NCI-H2196 (cell line): ENCODE results near the gene SETD6.
A peak's percentile ranks its signal among the peaks of the same experiment; 100 is the strongest.
"Not testable (repeated sequence)": the region's sequence is repeated elsewhere in the genome, so short reads cannot be mapped to it uniquely, and the experiment has no call there.

Experiments used
- DNase-seq: peaks from one replicate; lab custom pipeline; 2025; ENCODE audit not compliant: unreplicated experiment; lab: John Stamatoyannopoulos, UW

The SETD6 gene, protein sequence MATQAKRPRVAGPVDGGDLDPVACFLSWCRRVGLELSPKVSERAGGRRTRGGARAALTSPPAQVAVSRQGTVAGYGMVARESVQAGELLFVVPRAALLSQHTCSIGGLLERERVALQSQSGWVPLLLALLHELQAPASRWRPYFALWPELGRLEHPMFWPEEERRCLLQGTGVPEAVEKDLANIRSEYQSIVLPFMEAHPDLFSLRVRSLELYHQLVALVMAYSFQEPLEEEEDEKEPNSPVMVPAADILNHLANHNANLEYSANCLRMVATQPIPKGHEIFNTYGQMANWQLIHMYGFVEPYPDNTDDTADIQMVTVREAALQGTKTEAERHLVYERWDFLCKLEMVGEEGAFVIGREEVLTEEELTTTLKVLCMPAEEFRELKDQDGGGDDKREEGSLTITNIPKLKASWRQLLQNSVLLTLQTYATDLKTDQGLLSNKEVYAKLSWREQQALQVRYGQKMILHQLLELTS

GRCh38 chr16:58515125-58515870 is at the start of gene SETD6:
TSS of gene SETD6 (plus strand) at chr16:58515517. CDS start at chr16:58515538, 21 bp downstream.
- DNase-seq: peak; percentile 71

DNA sequence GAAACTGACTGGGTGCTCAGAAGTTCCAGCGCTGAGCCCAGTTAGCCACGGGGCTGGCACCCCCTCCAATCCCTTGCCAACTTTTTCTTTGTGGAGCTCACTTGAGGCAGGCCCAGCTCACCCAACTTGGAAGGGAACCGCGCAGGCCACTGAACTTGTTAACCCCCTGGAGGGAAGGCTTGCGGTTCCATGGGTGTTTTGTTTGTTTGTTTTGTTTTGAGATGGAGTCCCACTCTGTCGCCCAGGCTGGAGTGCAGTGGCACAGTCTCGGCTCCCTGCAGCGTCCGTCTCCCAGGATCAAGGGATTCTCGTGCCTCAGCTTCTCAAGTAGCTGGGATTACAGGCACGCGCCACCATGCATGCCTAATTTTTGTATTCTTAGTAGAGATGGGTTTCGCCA is 49.5 kb upstream of the SETD6 start:
- no peak for DNase-seq

DNA sequence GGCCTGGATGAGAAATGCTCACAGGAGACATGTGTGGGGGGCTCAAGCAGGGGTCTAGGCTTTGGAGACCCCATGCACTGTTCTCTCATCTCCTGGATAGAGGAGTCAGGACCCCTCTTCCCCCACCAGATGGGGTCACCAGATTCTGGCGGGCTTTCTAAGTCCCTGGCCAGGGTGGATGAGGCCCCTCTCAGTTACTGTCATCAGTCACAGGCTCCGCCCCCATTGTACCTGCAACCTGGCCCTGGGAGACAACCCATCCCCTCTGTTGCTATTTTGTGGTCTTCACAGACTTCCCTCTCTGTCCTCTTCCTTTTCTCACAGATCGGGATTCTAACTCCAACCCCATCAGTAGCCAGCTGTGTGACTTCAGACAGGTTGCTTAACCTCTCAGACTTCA is 48.9 kb upstream of the SETD6 start:
- DNase-seq: no peak

- DNase-seq: no peak
Observed at GRCh38 chr16:58467905-58468304, 47.4 kb upstream of the SETD6 start.

DNA sequence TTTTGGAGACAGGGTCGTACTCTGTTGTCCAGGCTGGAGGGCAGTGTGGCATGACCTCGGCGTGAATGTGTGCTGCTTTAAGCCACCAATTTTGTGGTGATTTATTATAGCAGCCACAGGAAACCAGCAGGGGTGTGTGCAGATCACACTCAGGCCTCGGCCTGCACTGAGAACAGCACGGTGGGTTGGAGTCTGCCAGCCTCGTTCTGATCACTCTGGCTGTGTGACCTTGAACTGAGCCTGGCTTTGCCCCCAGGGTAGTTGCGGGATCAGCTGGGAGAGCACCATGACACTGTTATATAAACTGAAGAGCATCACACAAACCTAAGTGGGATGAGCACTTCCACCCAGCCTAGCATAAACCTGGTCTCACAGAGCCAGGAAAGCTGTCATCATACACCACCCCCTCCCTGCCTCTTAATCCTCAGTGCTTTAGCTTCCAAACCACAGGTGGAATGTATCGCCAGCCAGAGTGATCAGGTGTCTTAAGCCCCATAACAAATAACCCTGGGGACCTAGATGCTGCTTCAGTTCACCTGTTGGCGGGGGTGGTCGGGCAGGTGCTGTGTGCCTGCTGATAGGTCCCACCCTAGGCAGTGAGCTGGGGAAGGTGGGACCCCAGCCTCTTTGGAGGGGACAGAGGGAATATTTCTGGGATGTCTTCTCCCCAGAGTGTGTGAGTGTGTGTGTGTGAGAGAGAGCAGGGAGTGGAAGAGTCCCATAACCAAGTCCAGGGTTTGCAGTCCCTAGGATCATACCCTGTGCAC is 43.9 kb upstream of the SETD6 start:
- no peak for DNase-seq

- no peak for DNase-seq
Observed at GRCh38 chr16:58472266-58472665, 43.1 kb upstream of the SETD6 start.

GRCh38 chr16:58472827-58473226 is 42.5 kb upstream of the SETD6 start:
- no peak for DNase-seq

DNA sequence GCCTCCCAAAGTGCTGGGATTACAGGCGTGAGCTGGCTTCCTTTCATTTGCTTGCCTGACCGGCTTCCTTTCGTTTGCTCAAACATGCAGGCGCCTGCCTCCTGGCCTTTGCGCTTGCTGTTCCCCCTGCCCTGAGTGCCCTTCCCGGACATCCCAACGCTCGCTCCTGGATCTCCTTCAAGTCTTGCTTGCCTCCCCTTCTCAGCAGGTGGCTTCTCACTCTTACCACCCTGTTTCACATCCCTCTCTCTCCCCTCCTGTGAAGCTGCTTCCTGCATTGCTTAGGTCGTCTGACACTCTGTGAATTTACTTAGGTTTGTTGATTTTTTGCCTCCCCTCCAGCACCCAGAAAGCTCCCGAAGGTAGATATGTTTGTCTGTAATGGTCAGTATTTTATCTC is 41.0 kb upstream of the SETD6 start:
- DNase-seq: no peak

GRCh38 chr16:58475091-58475619 is 40.2 kb upstream of the SETD6 start:
- DNase-seq: no peak

DNA sequence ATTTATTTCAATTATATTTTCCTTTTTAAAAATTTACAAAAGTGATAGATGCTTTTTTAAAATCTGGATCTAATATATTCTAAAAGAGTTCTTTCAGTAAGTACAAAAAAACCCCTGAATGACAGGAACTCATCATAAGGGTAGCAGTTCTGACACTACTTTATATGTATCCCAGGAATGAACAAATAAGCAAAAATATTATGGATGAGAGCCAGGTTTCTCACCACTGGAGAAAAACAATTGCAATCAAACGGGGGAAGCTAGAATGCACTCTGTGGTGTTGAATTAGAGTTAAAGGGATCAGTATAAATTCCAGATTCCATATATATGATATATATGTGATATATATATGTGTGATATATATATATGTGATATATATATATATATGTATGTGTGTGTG is 38.5 kb upstream of the SETD6 start:
- no peak for DNase-seq

DNA sequence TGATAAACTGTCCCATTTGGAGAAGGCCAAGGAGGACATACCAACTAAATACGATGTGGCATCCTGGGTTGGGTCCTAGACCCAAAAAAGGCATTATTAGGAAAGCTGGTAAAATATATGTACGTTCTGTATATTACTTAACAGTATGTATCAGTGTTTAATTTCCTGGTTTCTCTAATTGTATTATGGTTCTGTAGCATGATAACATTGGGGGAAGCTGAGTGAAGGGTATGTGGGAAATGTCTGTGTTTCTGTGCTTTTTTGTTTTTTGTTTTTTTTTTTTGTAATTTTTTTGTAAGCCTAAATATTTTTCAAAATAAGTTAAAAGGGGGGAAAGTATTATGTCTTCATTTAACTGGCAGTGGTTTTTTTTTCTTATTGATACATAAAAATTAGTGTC is 36.9 kb upstream of the SETD6 start:
- no peak for DNase-seq

- no peak for DNase-seq
Observed at GRCh38 chr16:58481226-58481869, 34.0 kb upstream of the SETD6 start.

GRCh38 chr16:58481931-58482330 is 33.4 kb upstream of the SETD6 start:
- DNase-seq: no peak

DNA sequence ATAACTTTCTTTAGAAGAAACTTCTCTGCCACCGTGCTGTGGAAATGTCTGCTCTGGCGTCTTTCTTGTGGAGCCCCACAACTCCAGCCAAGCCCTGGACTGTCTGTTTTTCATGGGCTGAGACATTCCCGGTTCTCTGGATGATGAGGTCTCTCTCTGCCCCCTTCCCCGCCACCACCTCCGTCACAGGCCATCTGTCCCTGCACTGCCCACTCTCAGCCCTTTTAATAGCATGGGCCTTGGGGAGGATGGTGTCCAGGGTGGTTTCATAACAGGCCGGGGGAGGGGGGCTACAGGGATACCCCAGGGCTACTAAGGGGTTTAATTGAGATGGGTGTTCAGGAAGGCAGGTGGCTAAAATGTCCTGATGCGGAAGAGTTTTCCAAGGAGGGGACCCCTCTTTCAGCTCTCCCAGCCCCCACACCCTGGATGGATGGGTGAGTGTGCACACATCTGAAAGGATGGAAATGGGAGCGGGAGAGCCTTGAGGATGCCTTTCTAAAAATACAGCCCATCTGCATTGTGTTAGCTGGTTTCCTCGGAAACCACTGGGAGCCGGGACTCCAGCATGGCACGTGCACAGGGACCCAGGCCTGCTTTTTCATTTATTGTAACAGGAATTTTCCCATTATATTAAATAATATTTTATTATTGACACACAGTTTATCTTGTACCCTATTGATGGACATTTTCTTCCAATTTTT is 30.0 kb upstream of the SETD6 start:
- DNase-seq: no peak

GRCh38 chr16:58487566-58488351 is 27.6 kb upstream of the SETD6 start:
- DNase-seq: peak; percentile 78

- no peak for DNase-seq
Observed at GRCh38 chr16:58488531-58488930, 26.8 kb upstream of the SETD6 start.

- DNase-seq: no peak
Observed at GRCh38 chr16:58490065-58490464, 25.3 kb upstream of the SETD6 start.

DNA sequence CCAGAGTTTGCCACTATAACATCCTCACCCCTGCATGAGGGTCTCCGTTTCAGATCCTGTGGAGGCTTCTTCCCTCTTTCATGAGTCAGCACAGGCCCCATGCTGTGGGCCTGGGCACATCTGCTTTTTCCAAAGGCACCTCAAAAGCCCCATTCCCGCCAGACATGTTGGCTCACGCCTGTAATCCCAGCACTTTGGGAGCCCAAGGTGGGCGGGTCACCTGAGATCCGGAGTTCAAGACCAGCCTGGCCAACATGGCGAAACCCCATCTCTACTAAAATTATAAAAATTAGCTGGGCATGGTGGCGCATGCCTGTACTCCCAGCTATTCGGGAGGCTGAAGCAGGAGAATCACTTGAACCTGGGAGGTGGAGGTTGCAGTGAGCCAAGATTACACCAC is 24.8 kb upstream of the SETD6 start:
- DNase-seq: not testable (repeated sequence)

DNA sequence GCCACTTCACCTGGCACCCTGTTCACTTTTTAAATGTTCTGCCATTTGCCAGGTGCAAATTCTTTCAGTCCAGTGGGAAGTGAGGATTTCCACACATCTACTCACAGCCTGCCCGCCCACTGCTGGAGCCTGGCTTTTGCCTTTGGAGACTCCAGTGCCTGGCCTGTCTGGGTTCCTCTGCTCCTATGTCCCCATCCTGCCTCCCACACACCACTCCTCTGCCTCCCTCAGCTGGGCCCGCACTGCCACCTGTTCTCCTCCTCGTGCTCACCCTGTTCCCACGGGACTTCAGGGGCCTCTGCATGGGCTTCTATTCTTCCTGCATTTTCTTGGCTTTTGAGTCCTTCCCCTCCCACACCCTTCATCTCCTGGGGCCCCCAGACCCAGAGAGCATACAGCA is 23.3 kb upstream of the SETD6 start:
- no peak for DNase-seq
